ENCODE measurements around the gene COL12A1.
A peak's percentile ranks its signal among the peaks of the same experiment; 100 is the strongest.

Gene COL12A1

DNA sequence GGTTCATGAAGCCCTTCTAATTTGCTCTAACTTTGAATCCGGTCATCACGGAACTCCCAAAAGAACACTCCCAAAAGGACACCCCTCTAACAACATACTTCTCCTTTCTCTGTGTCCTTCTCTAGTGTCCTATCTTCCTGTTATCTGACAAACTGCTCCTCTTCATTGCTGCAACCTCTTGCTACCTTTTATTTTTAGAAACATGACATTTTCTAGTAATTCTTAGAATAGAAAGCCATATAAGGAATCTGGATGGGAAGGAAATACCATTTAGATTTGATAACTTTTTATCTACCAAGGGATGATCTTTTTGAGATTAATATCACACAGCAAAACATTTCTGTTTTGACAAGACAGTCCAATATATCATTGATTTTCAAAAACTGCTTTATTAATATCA, 63.1 kb downstream of the COL12A1 start:
- no peak for DNase-seq

DNA sequence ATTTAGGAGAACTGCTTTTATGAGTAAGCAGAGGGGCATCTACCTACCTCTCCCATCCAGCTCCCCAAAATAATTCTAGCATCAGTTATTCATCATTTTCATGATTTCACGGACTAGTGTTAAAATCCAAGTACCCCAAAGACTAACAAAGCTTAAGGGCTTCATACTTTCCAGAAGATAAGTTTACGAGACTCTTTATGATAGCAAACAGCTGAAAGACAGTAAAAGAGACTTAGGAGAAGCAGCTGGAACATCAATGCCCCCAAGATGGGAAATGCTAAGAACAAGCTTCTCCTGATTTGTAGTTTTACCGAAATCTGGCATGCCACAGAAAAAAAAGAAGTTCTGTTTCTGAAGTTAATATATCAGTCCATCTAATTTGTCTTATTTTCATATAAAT, 70.0 kb downstream of the COL12A1 start:
- DNase-seq, result no peak

DNA sequence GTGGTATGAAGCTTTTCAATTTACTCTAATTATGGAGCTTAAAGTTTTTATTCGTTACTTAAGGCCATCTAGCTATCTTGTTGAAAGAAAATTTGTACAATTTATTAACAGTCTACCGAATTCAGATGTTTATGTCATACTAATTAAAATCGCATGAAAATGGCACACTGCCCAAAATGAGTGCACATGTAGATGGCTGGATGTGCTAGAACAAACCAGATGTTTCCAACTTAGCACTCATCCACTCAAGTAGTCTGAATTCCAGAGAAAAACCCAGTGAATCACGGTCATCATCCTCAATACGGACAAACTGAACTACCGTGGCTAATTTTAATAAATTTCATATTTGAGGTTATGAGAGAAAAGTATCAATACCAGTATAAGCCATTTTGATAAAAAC, 70.4 kb downstream of the COL12A1 start:
- no peak for DNase-seq

DNA sequence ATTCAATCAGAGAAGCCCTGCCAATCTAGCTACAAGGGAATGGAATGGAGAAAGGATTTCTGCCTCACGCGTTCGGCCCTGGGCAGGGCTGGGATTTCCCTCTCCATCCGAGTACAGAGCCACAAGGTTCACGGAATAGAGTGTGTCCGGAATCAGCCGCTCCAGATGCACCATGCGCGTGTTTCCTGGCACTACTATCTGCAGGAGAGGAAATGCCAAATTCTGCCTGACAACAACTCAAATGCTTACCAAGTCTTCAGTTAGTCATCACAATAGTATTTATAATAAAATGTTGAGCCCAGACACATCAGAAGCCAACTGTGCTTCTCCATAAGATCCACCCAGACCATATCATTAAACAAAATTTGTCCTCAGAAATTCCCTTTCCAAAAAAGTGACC, 75.1 kb downstream of the COL12A1 start:
- no peak for DNase-seq

DNA sequence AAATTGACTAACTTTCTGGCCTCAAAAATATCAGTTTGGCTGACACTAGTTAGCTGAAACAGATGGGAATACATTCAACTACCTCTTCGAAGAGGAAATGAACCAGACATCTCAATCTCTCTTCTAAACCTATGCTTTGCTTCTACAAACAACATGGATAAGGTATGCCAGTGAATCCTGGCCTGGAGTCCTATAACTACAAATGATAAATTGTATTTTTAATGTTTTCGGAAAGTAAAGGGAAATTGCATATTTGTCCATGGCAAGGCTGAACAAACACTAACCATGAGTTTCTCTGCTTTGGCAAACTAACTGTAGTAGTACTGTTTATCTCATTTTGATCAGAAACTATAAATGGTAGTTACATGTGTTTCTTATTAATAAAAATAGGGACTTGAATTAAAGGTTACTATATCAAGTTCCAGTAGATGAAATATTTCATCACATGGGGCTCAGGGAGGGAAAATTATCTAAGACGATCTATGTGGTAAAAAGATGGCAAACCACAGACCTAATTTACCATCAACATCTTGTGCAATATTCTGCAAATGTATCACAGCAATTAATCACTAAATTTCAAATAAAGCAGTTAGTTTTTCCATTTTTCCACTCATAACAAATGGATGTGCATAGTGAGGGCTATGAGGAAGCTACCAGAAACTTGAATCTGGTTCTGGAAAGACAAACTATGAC, 76.8 kb downstream of the COL12A1 start:
- DNase-seq, result no peak

DNA sequence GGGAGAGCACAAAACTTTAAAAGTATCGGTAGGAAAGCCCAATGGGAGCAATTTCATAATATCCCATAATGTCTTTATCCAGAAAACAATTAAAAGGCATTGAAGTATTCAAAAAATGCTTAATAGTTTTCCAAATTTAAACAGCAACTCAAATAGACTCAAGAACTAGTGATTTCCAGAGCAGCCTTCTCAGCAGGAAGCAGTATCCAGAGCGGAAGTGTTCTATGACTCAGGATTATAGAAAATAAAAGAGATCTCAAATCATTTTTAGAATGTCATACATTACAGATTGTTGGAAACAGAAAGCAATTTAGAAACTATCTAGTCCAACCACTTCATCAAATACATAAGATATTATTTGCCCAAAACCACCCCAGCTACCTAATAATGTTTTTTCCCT, 79.3 kb downstream of the COL12A1 start:
- DNase-seq, result no peak

DNA sequence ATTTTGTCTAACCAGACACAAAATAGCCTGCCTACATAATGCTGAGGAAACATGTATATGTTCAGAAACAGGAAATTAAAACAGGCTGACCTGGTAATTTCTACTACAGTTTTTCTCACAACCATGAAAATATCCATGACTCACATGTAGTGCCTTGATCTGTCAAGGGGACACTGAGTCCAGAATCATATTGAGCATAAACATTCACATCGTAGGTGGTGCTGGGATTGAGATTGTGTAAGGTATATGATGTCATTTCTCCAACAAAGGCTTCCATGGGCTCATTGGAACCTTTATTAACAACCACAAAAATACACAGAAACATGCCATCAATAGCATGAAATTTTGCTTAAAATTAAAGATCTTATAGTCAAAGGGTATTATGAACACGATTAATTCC, 80.9 kb downstream of the COL12A1 start:
- DNase-seq, result no peak

DNA sequence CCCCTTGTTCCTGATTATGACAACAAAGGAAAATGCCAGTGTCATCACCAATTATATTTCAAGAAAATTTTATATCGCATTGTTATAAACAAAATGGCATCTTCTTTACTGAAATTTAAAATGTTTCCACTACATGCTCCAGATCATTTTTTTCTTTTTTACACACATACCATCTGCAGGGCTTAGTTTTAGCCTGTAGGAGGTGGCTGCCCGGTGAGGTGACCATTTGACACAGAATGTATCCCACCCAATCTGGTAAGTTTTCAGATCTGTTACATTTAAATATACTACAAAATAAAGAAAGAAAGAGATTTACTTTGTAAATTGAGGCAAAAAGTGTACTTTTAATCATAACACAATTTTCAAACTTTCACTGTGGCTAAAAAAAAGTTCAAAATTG, 81.8 kb downstream of the COL12A1 start:
- DNase-seq, result no peak

DNA sequence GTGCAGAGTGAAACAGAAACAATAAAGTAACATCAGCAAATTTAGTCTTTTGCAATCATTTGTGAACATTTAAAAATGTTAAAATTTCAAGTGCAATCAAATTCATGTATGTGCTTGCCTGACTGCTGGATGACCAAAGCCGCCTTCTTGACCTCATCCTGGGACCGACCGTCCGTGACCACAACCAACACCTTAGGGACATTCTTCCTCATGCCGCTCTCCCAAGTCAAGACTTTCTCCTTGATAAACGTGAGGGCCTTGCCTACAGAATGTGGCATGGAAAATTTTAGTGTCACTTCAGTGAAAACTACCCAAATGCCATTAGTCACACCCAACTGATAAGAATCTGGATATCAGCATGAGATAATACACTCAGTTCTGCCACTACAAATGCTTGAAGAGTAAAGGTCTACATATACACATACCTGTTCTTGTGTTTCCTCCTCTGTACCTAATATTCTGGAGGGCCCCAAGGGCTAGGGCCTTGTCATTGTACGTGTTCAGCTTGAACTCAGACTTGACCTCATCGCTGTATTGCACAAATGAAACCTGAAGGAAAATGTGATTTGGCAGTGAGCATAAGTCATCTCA, 86.8 kb downstream of the COL12A1 start:
- DNase-seq, result no peak

DNA sequence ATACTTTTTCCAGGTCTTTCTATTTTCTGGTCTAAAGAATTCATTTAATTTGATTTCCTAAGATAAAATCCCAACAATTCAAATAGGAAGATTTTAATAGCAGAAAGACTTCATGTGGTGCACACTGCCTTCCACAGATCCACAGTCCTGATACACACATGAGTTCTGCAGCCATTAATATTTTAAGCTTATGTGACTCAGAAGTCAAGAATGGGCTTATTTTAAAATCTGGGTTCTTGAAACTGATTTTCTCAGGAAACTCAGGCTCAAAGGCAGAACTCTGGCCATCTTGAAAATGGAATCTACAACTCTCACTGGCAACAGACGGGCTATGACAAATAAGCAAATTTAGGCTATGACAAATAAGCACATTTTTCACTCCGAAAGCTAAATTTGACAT, 88.2 kb downstream of the COL12A1 start:
- no peak for DNase-seq

DNA sequence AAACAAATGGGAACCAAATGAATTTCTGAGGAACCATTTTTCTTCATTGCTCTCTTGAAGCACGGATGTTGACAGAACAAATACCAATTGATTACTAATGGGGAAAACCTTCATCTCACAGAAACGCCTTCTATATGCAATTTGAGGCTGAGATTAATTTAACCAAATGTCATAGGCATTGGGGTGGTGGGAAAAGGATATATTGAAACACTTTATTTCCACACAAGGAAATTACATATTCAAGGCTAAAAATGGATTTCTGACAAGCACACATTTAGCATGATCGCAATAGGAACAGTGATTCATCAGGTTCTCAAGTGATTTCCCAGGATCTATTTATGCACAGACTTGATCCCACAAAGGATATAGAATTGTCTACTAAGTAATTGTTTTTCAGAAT, 88.9 kb downstream of the COL12A1 start:
- DNase-seq, result no peak

DNA sequence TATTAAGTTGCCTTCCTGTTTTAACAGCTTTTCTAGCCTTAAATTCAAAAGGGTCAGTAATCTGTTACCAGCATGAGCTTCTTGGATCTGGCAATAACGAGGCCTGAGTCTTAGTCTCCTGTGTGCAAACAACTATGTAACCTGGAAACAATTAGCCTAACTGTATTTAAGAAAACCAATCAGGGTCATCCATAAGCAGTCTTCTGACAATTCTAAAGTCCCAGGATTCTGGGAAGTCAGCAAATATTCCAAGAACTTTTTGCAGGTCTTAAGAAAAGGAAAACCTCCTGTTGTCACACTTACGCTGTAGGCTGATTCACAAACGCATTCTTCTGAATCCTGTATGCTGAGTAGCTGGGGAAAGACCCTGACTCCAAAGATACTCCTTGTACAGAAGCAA, 90.4 kb downstream of the COL12A1 start:
- DNase-seq, result no peak

DNA sequence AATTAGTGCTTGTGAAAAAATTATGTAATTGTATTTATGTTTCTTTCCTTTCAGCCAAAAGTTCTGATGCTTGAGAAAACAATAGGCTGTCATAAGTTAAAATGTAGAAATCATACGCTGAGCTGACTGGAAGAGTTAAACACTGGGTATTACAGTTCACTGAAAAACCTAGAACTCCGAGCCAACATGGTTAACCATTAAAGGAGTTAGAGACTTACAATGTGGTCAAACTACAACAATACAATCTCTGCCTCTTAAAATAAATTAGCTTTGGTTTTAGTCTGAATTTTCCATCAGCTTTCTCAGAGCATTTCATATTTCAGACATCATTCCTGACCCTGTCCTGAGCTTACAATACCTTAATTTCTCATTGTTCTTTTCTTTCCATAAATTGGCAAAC, 91.0 kb downstream of the COL12A1 start:
- no peak for DNase-seq

DNA sequence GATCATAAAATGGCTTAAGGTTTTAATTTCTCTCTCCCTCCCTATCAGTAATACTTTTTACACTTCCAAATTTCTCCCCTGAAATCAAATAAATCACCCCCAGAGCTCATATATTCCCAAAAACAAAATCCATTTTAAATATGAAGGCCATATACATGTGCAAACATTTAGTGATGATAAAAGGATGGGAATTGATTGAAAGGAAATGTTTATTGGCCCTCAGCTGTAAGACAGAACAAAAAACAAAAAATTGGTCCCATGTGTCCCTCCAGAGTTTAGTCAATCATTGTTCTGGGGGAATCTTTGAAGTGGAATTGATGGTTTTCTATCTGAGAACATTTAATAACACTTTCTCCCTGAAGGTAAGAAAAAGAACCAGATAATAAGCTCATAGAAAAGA, 91.7 kb downstream of the COL12A1 start:
- DNase-seq, result no peak

DNA sequence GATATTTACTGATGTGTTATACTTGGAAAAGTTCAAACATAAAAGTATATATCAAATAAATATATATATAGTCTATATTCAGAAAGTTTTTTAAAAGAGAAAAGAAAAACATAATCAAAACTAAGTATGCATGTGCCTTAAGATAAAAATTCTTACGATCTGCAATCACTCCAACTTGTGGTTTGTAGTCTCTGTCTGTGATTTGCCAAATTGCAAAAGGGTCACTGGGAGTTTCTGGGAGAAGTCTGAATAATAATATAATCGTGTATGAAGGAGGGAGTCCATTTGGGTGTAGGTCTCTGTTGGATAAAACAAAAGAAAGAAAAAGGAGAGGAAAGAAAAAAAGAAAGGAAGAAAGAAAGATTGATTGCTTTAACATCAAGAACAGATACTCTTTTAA, 92.4 kb downstream of the COL12A1 start:
- DNase-seq, result no peak

DNA sequence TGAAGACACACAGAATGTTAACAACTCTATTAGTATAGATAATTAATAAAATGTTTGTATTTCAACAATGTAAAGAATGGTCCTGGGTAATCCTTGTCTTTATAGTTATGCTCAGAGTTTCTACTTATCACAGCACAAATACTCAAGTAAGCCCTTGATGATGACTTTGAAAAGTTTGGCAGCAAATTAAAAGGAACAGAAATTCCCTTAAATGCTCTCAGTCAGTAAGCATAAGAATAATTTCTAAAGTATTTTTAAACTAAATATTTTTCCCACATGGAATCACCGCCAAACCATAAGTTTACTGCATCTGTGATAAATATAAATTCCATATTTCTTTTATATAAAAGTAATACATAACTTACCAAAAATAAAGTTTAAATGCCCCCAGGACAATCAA, 96.1 kb downstream of the COL12A1 start:
- no peak for DNase-seq

DNA sequence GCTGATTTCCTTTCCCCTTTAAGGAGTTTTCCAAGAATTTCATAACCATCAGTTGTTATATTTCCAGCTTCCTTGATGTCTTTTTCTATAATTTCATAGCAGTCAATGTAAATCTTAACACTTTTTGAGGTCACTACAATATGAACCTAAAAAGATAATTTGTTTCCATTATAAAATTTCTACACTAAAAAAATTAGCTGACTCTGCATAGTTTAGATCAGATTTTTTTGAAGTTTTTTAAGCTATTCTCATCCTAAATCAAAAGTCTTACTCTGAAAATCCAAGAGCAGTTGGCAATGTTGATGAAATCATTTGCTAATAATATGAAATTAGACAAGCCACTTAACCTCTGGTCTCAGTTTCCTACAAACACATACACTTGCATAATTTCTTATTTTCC, 96.8 kb downstream of the COL12A1 start:
- DNase-seq, result no peak

DNA sequence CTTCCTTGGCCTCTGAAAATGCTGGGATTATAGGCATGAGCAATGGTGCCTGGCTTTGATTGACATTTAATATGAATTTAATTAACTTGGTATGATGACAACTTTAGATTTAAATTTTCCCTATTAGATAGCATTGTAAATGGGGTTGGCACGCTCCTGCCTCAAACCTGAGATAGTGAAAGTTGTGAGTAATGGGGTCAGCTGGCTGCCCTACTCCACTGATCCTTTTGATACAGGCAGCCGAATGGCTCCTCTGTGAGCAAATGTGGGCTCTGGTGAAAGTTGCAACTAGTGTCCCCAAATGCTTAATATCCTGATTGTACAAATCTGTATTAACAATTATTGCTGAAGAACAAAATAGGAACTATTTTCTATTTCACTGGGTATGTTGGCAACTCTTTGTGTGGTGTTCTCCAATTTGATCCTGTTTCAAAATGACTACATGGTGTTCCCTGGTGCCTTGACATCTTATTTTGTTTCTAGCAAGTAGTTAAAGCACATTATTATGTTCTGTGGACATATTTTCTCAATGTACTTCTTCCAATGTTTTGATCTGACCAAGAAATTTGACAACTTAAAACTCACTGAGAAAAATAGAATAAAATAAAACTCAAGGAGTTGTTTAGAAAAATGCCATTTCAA, 97.4 kb downstream of the COL12A1 start:
- no peak for DNase-seq

DNA sequence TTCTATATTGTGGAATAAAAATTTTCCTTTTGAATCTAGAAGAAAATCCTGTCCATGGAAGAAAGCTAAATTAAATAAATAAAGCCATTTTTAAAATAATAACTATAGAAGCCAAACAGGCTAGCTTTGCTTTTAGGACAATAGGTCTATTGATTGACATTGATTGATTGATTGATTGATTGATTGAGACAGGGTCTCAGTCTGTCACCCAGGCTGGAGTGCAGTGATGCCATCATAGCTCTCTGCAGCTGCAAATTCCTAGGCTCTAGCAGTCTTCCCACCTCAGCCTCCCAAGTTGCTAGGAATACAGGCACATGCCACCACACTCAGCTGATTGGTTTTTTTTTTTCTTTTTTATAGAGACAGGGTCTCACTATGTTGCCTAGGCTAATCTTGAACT, 97.9 kb downstream of the COL12A1 start:
- DNase-seq, result no peak

DNA sequence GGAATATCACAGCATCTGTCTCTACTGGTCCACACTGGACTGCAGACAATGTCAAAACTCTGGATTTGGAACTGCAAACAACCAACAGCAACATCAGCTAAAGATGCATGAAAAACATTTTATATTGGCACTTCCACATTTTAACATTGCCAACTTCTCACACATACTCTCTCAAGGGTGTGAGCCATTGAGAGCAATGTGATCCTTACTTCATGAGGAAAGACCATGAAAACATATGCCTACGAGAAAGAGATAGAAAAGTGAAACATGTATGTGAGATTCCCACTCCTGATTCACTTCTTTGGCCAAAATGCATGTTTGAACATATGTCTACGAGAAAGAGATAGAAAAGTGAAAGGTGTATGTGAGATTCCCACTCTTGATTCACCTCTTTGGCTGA, 99.4 kb downstream of the COL12A1 start:
- DNase-seq, result no peak

DNA sequence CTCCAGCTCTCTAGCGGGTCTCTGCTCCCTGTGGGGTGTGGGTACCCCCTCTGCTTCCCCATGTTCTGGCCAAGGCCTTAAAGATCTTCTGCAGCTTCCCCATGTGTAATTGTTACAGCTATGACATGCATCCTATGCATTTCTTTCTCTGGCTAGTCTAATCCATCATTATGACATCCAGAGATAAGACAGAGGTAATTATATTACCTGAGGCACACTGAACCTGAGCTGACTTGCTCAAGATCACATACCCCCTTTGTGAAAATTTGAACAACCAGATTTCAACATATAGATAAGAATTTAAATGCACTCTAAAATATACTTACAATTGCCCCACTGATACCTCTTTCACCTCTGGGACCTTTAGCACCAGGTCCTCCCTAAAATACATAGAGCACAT, 102.4 kb downstream of the COL12A1 start:
- DNase-seq, result no peak

DNA sequence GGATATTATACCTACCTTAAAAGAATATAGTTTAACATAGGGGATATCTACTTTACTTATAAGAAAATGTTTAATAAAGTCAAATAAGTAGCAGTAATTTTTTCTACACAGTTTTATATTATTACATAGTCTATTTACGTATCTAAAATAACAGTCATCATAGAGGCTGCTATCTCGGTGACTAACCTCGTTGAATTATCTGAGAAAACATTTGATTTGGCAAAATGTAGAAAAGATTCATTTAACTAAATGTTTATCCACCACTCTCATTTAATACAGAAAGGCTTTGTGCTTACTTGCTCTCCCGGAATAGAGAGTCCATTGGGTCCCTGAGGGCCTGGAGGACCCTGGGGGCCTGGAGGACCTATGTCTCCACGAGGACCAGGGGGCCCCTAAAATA, 103.6 kb downstream of the COL12A1 start:
- DNase-seq, result peak; percentile 17

DNA sequence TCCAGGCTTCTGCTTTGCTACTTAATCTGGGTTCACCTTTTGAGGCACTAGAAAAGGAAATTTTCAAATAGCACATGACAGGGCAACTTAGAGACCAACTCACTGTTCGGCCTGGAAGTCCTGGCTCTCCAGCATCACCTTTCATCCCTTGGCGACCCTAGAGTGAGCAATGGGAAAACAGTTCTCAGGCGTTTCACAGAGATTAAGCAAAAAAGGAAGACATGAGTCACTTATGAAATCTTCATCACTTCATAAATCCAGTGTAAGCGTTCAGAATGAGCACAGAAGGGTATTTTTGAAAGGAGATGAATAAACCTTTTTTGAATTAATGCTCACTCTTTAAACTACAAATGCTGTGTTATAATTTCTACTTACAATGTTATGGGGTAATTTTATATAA, 104.0 kb downstream of the COL12A1 start:
- no peak for DNase-seq

DNA sequence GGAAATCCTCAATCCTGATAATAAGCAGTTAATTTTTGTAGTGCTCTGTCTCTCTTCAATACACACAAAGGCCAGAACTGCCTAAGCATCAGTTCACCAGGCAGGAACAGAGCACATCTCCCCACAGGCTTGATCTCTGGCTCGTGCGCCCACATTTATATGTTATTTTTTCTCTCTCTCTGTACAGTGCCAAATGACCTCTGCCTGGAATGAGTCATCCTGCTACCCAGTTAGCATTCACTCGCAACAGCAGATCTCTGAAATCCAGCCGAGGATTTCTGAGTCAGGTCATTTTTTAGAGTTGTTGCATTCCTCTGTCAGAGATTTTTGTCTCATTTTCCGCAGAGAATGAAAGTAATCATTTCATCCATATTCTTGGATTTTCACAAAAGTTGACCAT, 107.1 kb downstream of the COL12A1 start:
- peak; percentile 91 for DNase-seq

DNA sequence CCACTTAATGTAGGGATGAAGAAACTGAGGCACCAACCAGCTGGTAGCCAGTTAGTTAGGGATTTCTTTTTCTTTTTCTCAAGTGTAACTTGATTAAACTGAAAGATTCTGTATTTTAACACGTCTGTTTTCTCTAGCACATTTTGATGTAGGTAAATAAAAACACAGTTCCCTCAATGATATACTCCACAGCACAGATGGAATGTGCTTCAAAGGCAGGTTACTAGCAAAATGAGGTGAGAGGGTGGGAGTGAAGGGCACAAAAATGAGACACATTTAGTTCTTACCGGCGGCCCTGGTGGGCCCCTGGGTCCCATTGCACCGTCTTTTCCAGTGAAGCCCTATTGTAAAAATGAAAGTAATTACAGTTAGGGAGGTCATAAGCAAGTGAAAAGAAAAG, 108.9 kb downstream of the COL12A1 start:
- DNase-seq, result no peak

Data from amniotic stem cell (primary cell).